ENCODE data around the gene HCCS.
"Not testable (repeated sequence)": the region's sequence is repeated elsewhere in the genome, so short reads cannot be mapped to it uniquely, and the experiment has no call there.

Gene HCCS

DNA sequence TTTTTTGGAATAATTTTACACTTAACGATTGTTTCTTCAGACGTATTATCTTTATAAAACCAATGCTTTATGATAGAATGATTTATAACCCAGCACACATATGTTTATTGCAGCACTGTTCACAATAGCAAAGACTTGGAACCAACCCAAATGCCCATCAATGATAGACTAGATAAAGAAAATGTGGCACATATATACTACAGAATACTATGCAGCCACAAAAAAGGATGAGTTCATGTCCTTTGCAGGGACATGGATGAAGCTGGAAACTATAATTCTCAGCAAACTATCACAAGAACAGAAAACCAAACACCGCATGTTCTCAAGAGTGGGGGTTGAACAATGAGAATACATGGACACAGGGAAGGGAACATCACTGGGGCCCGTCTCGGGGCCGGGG lies 12.0 kb downstream of the HCCS start:
- DNase-seq (ENCODE audit: low read depth in 2 of 2), result not testable (repeated sequence)

- no peak for DNase-seq (ENCODE audit: low read depth in 2 of 2)
Observed at GRCh38 chrX:11124112-11124511, 13.0 kb downstream of the HCCS start.

DNA sequence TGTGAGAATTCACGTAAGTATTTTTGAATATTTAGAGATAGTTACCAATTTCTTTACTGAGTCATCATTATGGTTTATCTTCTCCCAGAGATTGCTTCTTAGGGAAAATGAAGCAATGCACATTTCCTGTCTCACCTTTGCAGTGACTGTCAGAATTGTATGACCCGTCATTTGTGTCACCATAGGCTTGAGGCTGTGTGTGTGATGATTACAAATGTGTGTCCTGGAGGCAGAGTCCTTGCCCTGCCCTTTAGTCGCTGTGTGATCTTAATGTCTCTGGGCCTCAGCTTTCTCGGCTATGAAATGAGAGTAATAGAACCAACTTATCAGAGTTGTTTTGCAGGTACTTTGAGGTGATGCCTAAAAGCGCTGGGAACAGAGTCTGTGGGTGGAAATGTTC lies 13.9 kb downstream of the HCCS start:
- DNase-seq (ENCODE audit: low read depth in 2 of 2), result no peak

- DNase-seq (ENCODE audit: low read depth in 2 of 2), result no peak
Observed at GRCh38 chrX:11129534-11130105, 18.5 kb downstream of the HCCS start.

DNA sequence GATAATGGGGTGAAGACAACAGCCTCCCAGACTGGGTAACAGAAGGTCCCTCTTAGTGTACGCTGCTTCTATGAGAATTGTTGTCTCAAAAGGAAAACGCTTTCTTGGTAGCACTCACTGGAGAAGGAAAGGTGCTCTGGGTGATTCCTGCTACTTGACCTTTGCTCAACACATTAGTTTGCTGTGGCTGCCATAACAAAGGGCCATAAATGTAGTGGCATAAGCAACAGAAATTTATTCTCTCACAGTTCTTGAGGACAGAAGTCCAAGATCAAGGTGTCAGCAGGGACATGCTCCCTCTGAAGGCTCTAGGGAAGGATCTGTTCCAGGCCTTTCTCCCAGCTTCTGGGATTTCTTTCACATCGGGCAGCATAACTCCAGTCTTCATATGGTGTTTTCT lies 19.0 kb downstream of the HCCS start:
- no peak for DNase-seq (ENCODE audit: low read depth in 2 of 2)

DNA sequence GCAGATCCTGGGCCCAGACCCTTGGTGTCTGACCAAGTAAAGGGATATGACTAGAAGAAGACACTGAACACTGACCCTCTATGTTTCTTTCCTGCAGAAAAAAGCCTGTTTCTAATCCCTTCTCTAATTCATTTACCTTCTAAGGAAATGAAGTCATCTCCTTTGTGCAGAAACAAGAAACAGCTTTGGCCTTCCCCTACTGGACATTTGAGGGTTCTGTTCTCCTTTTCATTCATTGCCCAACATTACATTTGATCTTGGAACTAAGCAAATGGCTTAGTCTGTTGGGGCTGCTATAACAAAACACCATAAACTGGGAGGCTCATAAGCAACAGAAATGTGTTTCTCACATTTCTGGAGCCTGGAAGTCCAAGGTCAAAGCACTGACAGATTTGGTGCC lies 20.0 kb downstream of the HCCS start:
- DNase-seq (ENCODE audit: low read depth in 2 of 2), result no peak

DNA sequence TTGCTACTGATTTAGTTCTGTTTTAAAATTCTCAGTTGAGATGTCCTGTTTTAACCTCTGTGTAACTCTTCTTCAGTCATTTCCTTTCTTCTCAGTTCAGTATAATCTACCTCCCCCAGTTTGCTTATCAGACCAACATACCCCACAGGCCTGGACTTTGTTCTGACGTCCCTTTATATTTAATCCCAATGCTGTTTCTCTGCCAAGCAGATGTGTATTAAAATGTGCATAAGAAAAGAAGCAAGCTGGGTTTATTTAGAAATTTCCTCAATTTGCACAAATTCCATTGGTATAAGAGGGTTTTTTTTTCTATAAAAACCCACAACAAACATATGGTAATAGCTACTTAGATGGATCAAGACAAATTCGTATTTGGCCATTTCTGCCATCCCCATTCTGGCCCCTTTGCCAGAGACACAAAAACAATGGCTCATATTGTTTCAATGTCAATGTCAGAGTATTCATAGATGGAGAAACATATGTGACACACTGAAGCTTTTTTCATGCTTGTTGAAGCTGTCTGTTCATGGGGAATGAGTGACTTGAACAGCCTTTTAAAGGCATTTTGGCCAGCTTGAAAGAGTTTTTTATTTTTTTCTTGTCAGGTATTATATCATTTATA lies 24.5 kb downstream of the HCCS start:
- no peak for DNase-seq (ENCODE audit: low read depth in 2 of 2)

- no peak for DNase-seq (ENCODE audit: low read depth in 2 of 2)
Observed at GRCh38 chrX:11137543-11138139, 26.5 kb downstream of the HCCS start.

DNA sequence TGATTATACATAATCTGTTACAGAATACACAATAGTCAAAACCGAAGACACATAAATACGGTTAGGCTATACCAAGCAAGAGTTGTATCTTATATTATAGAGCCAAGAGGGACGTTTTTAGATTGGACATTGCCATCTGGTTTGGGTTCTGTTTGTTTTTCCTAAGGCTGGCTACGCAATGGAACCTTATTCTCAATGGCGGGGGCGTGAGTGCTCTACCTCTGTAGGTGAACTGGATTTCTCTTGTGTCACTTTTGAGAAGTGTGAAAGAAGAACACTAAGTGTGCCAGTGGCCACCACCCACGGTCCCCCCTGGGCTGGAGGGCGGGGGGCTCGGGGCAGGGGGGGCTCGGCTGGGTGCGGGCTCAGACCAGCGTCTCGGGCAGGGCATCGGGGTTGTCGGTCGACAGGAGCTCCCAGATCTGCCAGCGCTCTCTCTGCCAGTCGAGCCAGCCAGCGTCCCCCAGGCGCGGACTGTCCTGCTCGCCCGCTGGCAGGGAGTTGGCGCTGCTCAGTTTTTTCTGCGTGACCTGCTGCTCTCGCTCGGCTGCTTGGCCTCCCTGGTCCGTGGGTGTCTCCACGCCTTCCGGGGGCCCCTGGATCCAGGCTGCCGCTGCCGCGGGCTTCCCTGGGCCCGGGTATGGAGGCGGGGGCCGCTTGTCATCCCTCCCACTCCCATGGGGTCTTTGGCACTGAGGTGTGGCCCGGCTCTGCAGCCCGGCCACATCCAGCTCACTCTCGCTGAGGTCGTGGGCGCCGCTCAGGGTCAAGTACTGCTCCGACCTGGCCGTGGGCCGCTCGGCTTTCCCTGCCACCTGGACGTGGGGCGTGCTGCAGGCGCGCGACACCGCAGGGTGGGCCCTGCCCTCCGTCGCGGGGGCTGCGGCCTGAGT lies 27.6 kb downstream of the HCCS start:
- DNase-seq (ENCODE audit: low read depth in 2 of 2), result no peak

DNA sequence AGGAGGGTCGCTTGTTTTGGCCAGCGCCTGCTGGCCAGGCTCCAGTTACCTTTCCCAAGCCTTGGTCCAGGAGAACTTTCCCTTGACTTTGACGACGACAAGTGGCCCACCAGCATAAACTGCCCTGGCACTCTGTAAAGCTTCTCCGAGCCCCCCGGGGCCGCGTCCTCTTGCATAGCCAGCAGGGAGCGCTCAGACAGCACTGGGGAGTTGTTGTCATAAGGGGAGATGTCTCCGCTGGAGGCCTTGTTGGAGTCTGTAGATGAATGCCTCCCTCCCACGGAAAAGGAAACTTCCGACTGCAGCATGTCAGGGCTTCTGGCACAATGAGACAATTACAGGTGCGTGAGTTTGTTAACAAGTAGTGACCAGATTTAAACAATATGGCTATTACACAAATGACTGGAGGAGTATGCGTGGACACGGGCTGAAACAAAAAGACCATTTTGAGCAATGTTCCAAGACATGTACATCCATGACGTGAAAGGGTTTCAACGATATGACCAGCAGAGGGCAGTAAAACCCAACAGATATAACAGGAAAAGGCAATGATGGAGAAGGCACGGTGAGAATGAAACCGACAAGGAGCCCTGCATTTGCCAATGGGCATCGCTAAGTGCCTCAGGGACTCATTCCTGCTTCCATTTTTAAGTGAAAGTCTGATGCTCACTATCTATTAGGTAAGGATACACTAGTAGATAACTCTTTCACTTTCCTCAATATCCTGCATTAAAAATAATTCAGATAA lies 33.0 kb downstream of the HCCS start:
- peak; percentile 24 to 42 for DNase-seq (ENCODE audit: low read depth in 2 of 2)

DNA sequence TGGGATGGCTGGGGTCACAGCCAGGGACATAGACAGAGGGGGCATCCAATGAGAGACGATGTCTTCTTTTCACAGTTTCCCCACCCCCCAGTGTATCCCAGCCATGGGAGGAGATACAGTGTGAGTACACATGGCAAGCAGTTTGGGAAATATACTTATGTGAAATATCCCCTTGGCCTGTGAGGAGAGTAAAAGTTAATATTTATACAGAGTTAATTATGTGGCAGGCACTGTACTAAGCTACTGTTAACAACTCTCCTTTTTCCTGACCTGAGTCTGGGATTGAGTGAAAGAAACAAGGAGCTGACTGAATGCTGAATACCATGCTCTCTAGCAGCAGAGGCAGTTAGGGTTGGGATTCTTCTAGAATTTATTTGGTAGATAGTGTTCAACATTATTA lies 35.3 kb downstream of the HCCS start:
- no peak for DNase-seq (ENCODE audit: low read depth in 2 of 2)

GRCh38 chrX:11148401-11148800 lies 37.3 kb downstream of the HCCS start:
- DNase-seq (ENCODE audit: low read depth in 2 of 2), result no peak

GRCh38 chrX:11151799-11152559 lies 40.8 kb downstream of the HCCS start:
- no peak for DNase-seq (ENCODE audit: low read depth in 2 of 2)

DNA sequence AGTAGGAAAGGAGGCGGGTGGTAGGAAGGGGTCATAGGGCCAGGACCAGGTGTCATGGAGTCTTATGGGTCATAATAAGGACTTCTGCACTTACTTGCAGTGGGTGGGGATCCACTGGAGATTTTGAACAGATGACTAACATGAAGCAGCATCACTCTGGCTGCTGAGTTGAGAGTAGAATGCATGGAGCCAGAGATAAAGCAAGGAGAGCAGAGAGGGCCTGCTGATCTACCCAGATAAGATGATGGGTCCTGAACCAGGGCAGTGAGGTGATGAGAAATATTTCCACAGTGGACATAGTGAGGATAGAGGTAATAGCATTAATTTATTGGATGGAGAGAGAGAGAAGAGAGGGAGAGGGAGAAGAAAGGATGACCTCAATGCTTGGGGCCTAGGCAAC lies 48.0 kb downstream of the HCCS start:
- no peak for DNase-seq (ENCODE audit: low read depth in 2 of 2)

DNA sequence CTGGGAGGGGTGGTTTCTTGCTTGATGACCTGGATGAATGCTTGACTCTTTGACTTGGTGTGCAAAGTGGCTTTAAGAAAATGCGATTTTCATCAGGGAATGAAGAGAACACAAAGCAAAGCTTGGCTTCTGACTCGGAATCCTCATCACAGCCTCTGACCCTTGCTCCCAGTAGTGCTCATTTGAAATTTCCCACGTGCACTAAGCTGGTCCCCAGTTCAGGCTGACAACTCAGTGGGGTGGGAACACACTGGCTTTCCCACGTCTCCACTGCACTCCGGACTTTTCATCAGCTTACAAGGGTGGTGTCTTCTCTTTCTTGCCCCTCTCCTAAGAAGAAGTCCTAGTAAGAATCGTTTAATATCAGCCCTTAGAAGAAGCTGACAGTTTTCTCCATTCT lies 53.3 kb downstream of the HCCS start:
- DNase-seq (ENCODE audit: low read depth in 2 of 2), result no peak

DNA sequence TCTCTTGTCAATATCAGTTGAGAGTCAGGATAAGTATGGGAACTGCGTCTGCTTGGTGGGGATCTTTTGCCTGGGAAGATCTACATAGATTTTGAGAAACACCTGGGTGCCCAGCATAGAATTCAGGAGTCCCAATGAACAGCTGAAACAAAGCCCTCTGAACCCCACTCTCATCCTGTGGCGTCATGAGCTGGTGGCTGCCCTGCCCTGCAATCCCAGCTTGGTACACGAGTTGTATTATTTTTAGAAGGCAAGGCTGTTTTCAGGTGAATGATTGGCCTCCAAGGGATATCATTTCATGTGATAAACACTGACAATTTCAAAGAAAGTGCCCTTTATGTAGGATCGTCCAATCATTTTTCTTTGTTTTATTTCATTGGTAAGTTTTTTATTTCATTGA lies 60.8 kb downstream of the HCCS start:
- no peak for DNase-seq (ENCODE audit: low read depth in 2 of 2)

DNA sequence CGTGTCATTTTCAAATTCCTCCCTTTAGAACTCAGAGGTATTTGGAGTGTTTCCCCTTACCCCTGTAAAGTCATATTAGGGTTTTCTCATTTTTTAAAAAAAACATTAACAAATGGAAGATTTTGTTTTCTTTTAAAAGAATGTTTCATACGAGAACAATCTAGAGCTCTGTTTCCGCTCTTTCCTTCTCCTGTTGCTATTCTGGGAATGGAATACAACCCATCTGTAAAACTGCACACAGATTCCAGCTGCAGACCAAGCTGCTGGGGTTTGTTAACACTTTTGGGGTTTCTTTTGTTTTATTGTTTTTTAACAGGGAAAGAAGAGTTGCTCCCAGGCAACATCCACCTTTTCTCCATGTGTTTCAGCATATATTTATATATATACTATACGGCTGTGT lies 61.3 kb downstream of the HCCS start:
- no peak for DNase-seq (ENCODE audit: low read depth in 2 of 2)
